ENCODE results near the gene FGD5.

FGD5 gene

DNA sequence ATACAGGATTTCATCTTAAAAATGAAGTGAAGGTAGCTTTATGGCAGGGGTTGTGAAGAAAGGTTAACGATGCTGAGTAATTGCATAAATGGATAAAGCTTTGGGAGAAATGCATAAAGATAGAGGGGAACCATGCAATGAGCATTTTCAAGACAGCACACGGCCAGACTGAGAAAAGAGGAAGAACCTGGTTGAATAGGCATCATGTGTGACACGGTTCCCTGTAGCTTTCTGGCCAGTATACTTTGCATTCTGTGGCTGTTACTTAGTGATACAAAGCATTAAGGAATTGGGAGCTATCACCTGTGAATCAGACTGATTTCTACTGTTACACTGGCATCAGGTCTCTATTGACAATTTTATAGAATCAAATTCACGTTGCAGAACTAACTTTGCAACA, 161.9 kb downstream of the FGD5 start:
- no peaks in the 10 kb centered on the region for H3K36me3 ChIP-seq (ENCODE audit: control insufficient read depth, insufficient read depth, low read length)
- H3K9ac ChIP-seq (ENCODE audit: low read length): no peak overlapping the region
- H3K4me3 ChIP-seq (ENCODE audit: low read length): no peak overlapping the region
- no peaks in the 10 kb centered on the region for H3K4me1 ChIP-seq (ENCODE audit: control insufficient read depth, insufficient read depth, low read length)
- H3K9me3 ChIP-seq (ENCODE audit: control insufficient read depth, low read length): no peaks in the 10 kb centered on the region
- H3K27me3 ChIP-seq (ENCODE audit: control insufficient read depth, insufficient read depth, low read length): no peaks in the 10 kb centered on the region

All from mucosa of stomach (tissue), 1 donor.